ENCODE results near the gene CREM. TPM values are rescaled to one million over a fixed set of nuclear protein-coding genes. Genes with fewer than 3 reads are reported as not detected.

Gene CREM
- polyA plus RNA-seq, 1 of the 3 experiments (the other 2 are of a cell fraction), result 41.4 TPM

- TF ChIP-seq, protein P1, sequence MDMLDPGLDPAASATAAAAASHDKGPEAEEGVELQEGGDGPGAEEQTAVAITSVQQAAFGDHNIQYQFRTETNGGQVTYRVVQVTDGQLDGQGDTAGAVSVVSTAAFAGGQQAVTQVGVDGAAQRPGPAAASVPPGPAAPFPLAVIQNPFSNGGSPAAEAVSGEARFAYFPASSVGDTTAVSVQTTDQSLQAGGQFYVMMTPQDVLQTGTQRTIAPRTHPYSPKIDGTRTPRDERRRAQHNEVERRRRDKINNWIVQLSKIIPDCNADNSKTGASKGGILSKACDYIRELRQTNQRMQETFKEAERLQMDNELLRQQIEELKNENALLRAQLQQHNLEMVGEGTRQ (IDR thresholded peaks at IDR 0.05; ENCODE audit: borderline replicate concordance, low read depth, low read length), result no peak
- no peak for TF ChIP-seq RFX5 (IDR thresholded peaks at IDR 0.05; ENCODE audit: low read length)
- TF ChIP-seq SMC3 (IDR thresholded peaks at IDR 0.05; ENCODE audit: low read depth, low read length), result no peak
- no peak for TF ChIP-seq CTCF (IDR thresholded peaks at IDR 0.05)
- TF ChIP-seq CHD2 (IDR thresholded peaks at IDR 0.05; ENCODE audit: low read length, partially characterized antibody), result no peak
- no peak for TF ChIP-seq SIN3A (IDR thresholded peaks at IDR 0.05; ENCODE audit: borderline replicate concordance, low read depth, low read length)
- TF ChIP-seq MEF2A (IDR thresholded peaks at IDR 0.05; ENCODE audit: borderline replicate concordance, low read depth), result no peak
- no peak for TF ChIP-seq TAF1 (IDR thresholded peaks at IDR 0.05; ENCODE audit: borderline replicate concordance, low read depth, low read length)
These were observed 98.6 kb downstream of the CREM start (continued) for GRCh38 chr10:35225204-35225603.

DNA sequence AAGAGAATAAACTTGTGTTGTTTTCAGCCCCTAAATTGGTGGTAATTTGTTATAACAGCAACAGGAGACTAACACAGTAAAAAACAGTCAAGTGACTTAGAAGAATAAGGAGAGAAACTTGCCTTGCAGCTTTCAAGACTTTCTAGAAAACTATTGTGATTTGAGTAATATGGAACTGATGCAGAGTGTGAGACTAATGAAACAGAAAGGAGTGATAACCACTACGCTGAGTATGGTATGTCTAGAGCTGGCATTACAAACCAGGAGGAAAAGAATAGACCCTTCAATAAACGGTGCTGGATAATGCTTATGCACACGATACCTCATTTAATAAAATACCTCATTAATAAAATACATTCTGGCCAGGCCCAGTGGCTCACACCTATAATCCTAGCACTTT is 99.9 kb downstream of the CREM start:
- DNase-seq, result no peak
- no peaks in the 10 kb centered on the region for H4K20me1 ChIP-seq (ENCODE audit: insufficient read depth)
- no peaks in the 10 kb centered on the region for H3F3A ChIP-seq (replicated peaks; ENCODE audit: insufficient read depth)
- H2AFZ ChIP-seq (ENCODE audit: low read depth), result no peak overlapping the region
- no peaks in the 10 kb centered on the region for H3K79me2 ChIP-seq (ENCODE audit: insufficient read depth)
- H3K4me3 ChIP-seq (ENCODE audit: low read depth in 2 of 2, low read length in 1 of 2), result no peak overlapping the region
- H3K9me2 ChIP-seq, result no peaks in the 10 kb centered on the region
- no peaks in the 10 kb centered on the region for H3K9me3 ChIP-seq
- H3K27ac ChIP-seq (ENCODE audit: low read depth in 2 of 2, low read length in 1 of 2), result no peak overlapping the region
- no peaks in the 10 kb centered on the region for H3K4me1 ChIP-seq (ENCODE audit: control insufficient read depth in 1 of 2, insufficient read depth in 2 of 2, low read depth in 1 of 2, low read length in 1 of 2)
- no peaks in the 10 kb centered on the region for H3K27me3 ChIP-seq (ENCODE audit: insufficient read depth)
- H3K36me3 ChIP-seq (replicated peaks in 1 of 2; ENCODE audit: control insufficient read depth in 1 of 2, insufficient read depth in 2 of 2, low read length in 1 of 2), result no peaks in the 10 kb centered on the region
- ChIA-PET CTCF (interaction anchor here (0.5 kb wide), 1 partner anchor 199 kb away, joined by 3 read pairs; no protein-coding TSS in a partner anchor), POLR2A (no interaction called here)
- H3K4me2 ChIP-seq, result no peak overlapping the region
- no peak overlapping the region for H3K9ac ChIP-seq
- WGBS (ENCODE audit: low lambda C conversion rate), result 83% methylated on average over 3 of the region's 3 CpGs
- TF ChIP-seq MXI1 (IDR thresholded peaks at IDR 0.05; ENCODE audit: low read depth, low read length) (no peak), NFIC (IDR thresholded peaks at IDR 0.05; ENCODE audit: borderline replicate concordance) (no peak), SMC3 (IDR thresholded peaks at IDR 0.05; ENCODE audit: low read depth, low read length) (no peak), TAF1 (IDR thresholded peaks at IDR 0.05; ENCODE audit: borderline replicate concordance, low read depth, low read length) (no peak), FOXM1 (IDR thresholded peaks at IDR 0.05; ENCODE audit: low read depth) (no peak), TEAD4 (IDR thresholded peaks at IDR 0.05; ENCODE audit: borderline replicate concordance, insufficient read depth) (no peak), EP300 (IDR thresholded peaks at IDR 0.05; ENCODE audit: borderline replicate concordance in 1 of 2, low read depth in 1 of 2, low read length in 1 of 2) (no peak), ELF1 (IDR thresholded peaks at IDR 0.05) (no peak), RXRA (IDR thresholded peaks at IDR 0.05; ENCODE audit: borderline replicate concordance, low read depth) (no peak), GABPA (IDR thresholded peaks at IDR 0.05; ENCODE audit: low read depth) (no peak), RCOR1 (IDR thresholded peaks at IDR 0.05; ENCODE audit: low read length) (no peak), GATA2 (CRISPR knock-in tag; IDR thresholded peaks at IDR 0.05) (no peak)
- TF ChIP-seq, protein P2, sequence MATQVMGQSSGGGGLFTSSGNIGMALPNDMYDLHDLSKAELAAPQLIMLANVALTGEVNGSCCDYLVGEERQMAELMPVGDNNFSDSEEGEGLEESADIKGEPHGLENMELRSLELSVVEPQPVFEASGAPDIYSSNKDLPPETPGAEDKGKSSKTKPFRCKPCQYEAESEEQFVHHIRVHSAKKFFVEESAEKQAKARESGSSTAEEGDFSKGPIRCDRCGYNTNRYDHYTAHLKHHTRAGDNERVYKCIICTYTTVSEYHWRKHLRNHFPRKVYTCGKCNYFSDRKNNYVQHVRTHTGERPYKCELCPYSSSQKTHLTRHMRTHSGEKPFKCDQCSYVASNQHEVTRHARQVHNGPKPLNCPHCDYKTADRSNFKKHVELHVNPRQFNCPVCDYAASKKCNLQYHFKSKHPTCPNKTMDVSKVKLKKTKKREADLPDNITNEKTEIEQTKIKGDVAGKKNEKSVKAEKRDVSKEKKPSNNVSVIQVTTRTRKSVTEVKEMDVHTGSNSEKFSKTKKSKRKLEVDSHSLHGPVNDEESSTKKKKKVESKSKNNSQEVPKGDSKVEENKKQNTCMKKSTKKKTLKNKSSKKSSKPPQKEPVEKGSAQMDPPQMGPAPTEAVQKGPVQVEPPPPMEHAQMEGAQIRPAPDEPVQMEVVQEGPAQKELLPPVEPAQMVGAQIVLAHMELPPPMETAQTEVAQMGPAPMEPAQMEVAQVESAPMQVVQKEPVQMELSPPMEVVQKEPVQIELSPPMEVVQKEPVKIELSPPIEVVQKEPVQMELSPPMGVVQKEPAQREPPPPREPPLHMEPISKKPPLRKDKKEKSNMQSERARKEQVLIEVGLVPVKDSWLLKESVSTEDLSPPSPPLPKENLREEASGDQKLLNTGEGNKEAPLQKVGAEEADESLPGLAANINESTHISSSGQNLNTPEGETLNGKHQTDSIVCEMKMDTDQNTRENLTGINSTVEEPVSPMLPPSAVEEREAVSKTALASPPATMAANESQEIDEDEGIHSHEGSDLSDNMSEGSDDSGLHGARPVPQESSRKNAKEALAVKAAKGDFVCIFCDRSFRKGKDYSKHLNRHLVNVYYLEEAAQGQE (IDR thresholded peaks at IDR 0.05; ENCODE audit: low read depth, low read length), result no peak
- TF ChIP-seq, protein P3, sequence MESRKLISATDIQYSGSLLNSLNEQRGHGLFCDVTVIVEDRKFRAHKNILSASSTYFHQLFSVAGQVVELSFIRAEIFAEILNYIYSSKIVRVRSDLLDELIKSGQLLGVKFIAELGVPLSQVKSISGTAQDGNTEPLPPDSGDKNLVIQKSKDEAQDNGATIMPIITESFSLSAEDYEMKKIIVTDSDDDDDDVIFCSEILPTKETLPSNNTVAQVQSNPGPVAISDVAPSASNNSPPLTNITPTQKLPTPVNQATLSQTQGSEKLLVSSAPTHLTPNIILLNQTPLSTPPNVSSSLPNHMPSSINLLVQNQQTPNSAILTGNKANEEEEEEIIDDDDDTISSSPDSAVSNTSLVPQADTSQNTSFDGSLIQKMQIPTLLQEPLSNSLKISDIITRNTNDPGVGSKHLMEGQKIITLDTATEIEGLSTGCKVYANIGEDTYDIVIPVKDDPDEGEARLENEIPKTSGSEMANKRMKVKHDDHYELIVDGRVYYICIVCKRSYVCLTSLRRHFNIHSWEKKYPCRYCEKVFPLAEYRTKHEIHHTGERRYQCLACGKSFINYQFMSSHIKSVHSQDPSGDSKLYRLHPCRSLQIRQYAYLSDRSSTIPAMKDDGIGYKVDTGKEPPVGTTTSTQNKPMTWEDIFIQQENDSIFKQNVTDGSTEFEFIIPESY (IDR thresholded peaks at IDR 0.05; ENCODE audit: borderline replicate concordance, low read depth), result no peak
- TF ChIP-seq, protein P4, sequence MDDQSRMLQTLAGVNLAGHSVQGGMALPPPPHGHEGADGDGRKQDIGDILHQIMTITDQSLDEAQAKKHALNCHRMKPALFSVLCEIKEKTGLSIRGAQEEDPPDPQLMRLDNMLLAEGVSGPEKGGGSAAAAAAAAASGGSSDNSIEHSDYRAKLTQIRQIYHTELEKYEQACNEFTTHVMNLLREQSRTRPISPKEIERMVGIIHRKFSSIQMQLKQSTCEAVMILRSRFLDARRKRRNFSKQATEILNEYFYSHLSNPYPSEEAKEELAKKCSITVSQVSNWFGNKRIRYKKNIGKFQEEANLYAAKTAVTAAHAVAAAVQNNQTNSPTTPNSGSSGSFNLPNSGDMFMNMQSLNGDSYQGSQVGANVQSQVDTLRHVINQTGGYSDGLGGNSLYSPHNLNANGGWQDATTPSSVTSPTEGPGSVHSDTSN (IDR thresholded peaks at IDR 0.05), result no peak
- TF ChIP-seq, protein P5, sequence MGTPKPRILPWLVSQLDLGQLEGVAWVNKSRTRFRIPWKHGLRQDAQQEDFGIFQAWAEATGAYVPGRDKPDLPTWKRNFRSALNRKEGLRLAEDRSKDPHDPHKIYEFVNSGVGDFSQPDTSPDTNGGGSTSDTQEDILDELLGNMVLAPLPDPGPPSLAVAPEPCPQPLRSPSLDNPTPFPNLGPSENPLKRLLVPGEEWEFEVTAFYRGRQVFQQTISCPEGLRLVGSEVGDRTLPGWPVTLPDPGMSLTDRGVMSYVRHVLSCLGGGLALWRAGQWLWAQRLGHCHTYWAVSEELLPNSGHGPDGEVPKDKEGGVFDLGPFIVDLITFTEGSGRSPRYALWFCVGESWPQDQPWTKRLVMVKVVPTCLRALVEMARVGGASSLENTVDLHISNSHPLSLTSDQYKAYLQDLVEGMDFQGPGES (IDR thresholded peaks at IDR 0.05; ENCODE audit: low read depth, low read length), result no peak
